IMR-90 (cell line): ENCODE measurements around the gene FAM118A. TPM values are rescaled to one million over a fixed set of nuclear protein-coding genes. Genes with fewer than 3 reads are reported as not detected.

ENCODE experiments used
- ATAC-seq: fragments of 200-7000 bp; cut with Tn5 transposase; 2 replicates; pipeline ENCODE4 v1.9.1; 2020; ENCODE audit warnings: low read depth, mild to moderate bottlenecking, moderate library complexity
- BruUV-seq: library from RNA; stranded (reverse); fragments of 400-500 nt; replicated peaks from 2 replicates; lab custom pipeline; 2021; lab: Mats Ljungman, UMichigan
- CTCF ChIA-PET: fragments of 300-600 bp; formaldehyde crosslinking; extraction: SDS; loops from one replicate; lab custom pipeline; 2021; ENCODE audit warnings: antibody characterized with exemption; lab: Yijun Ruan, JAX
- POLR2A ChIA-PET: fragments of 300-600 bp; sonication (Branson Sonifier 250); formaldehyde crosslinking; loops from one replicate; lab custom pipeline; 2022; ENCODE audit warnings: antibody characterized with exemption; ENCODE audit not compliant: unreplicated experiment; lab: Charles Lee
- DNase-seq: peaks from one replicate; pipeline ENCODE4 v3.0.0; 2013
- H2AFZ ChIP-seq: replicated peaks from 2 replicates; pipeline ENCODE3; 2013; ENCODE audit warnings: low read length, mild to moderate bottlenecking; ENCODE audit not compliant: poor library complexity
- H2AK5ac ChIP-seq: 2 replicates; pipeline ENCODE4 v1.6.1; 2013; ENCODE audit warnings: low read depth, low read length, inconsistent platforms
- H2AK9ac ChIP-seq: replicated peaks from 2 replicates; pipeline ENCODE3; 2013; ENCODE audit warnings: mild to moderate bottlenecking, low read depth, low read length, moderate library complexity; ENCODE audit not compliant: poor library complexity
- H2BK120ac ChIP-seq: 2 replicates; pipeline ENCODE4 v1.6.1; 2013; ENCODE audit warnings: low read depth, low read length, inconsistent platforms
- H2BK15ac ChIP-seq: 3 replicates; pipeline ENCODE4 v1.6.1; 2013; ENCODE audit warnings: low read depth, low read length, inconsistent platforms
- H2BK20ac ChIP-seq: 2 replicates; pipeline ENCODE4 v1.6.1; 2013; ENCODE audit warnings: low read depth, mild to moderate bottlenecking, inconsistent platforms, low read length, moderate library complexity
- H2BK5ac ChIP-seq: 2 replicates; pipeline ENCODE4 v1.6.1; 2013; ENCODE audit warnings: mild to moderate bottlenecking, low read depth, low read length, inconsistent platforms; ENCODE audit not compliant: poor library complexity, severe bottlenecking
- H3K14ac ChIP-seq: replicated peaks from 2 replicates; pipeline ENCODE4 v1.6.1; 2013; ENCODE audit warnings: low read depth, low read length, inconsistent platforms
- H3K18ac ChIP-seq: 2 replicates; pipeline ENCODE4 v1.6.1; 2013; ENCODE audit warnings: low read depth, low read length, control low read depth
- H3K23ac ChIP-seq: 2 replicates; pipeline ENCODE4 v1.6.1; 2013; ENCODE audit warnings: low read depth, low read length, inconsistent platforms
- H3K27ac ChIP-seq: 2 replicates; pipeline ENCODE4 v1.5.1; 2013; ENCODE audit warnings: mild to moderate bottlenecking, control low read depth, low read length; ENCODE audit not compliant: insufficient read depth
- H3K27me3 ChIP-seq: 2 replicates; pipeline ENCODE4 v1.6.1; 2013; ENCODE audit warnings: low read length; ENCODE audit not compliant: control insufficient read depth, insufficient read depth
- H3K36me3 ChIP-seq: 2 replicates; pipeline ENCODE4 v1.6.1; 2013; ENCODE audit warnings: low read length, mixed read lengths; ENCODE audit not compliant: control insufficient read depth, insufficient read depth
- H3K4ac ChIP-seq: 2 replicates; pipeline ENCODE4 v1.6.1; 2013; ENCODE audit warnings: low read depth, low read length, inconsistent platforms
- H3K4me1 ChIP-seq: 2 replicates; pipeline ENCODE4 v1.6.1; 2013; ENCODE audit warnings: low read length, mixed read lengths; ENCODE audit not compliant: control insufficient read depth, insufficient read depth
- H3K4me2 ChIP-seq: 2 replicates; pipeline ENCODE4 v1.6.1; 2013; ENCODE audit warnings: low read depth, mild to moderate bottlenecking, control low read depth, low read length, moderate library complexity
- H3K4me3 ChIP-seq: 2 replicates; pipeline ENCODE4 v1.5.1; 2013; ENCODE audit warnings: low read depth, mild to moderate bottlenecking, control low read depth, low read length, moderate library complexity; ENCODE audit not compliant: insufficient read depth
- H3K56ac ChIP-seq: 2 replicates; pipeline ENCODE4 v1.6.1; 2013; ENCODE audit warnings: low read length, inconsistent platforms; ENCODE audit not compliant: insufficient read depth; ENCODE audit errors: extremely low read depth
- H3K79me1 ChIP-seq, 2 experiments: 2 replicates each; pipeline ENCODE4 v1.6.1; 2013; ENCODE audit warnings: low read length in 2 of 2, inconsistent platforms in 1 of 2, low read depth in 1 of 2
- H3K9ac ChIP-seq: 2 replicates; pipeline ENCODE4 v1.6.1; 2013; ENCODE audit warnings: low read depth, low read length, control low read depth
- H3K9me1 ChIP-seq: 2 replicates; pipeline ENCODE4 v1.6.1; 2013; ENCODE audit warnings: low read length, inconsistent platforms; ENCODE audit not compliant: insufficient read depth
- H3K9me3 ChIP-seq: 2 replicates; pipeline ENCODE4 v1.6.1; 2013; ENCODE audit warnings: low read length; ENCODE audit not compliant: control insufficient read depth, insufficient read depth
- H4K20me1 ChIP-seq: 2 replicates; pipeline ENCODE4 v1.6.1; 2013; ENCODE audit warnings: low read length, inconsistent platforms; ENCODE audit not compliant: insufficient read depth
- H4K5ac ChIP-seq: 2 replicates; pipeline ENCODE4 v1.6.1; 2013; ENCODE audit warnings: mild to moderate bottlenecking, low read depth, low read length, control low read depth
- H4K8ac ChIP-seq, 2 experiments: 2 replicates each; pipeline ENCODE4 v1.6.1; 2013; ENCODE audit warnings: low read depth in 2 of 2, low read length in 2 of 2, control low read depth in 1 of 2, inconsistent platforms in 1 of 2
- H4K91ac ChIP-seq: 2 replicates; pipeline ENCODE4 v1.6.1; 2013; ENCODE audit warnings: low read depth, low read length, inconsistent platforms; ENCODE audit not compliant: insufficient read depth
- BHLHE40 ChIP-seq: fragments of 150-350 bp; IDR thresholded peaks from 2 replicates; pipeline ENCODE4 v1.6.1; 2016; ENCODE audit warnings: mild to moderate bottlenecking, low read depth, low read length
- CEBPB ChIP-seq: IDR thresholded peaks from 2 replicates; pipeline ENCODE4 v1.6.1; 2012; ENCODE audit warnings: low read depth, low read length, improper control_type of control experiment
- CHD1 ChIP-seq: IDR thresholded peaks from 2 replicates; pipeline ENCODE4 v1.6.1; 2012; ENCODE audit warnings: low read depth, low read length, improper control_type of control experiment
- FOS ChIP-seq: fragments of 150-350 bp; IDR thresholded peaks from 2 replicates; pipeline ENCODE4 v1.6.1; 2016; ENCODE audit warnings: low read depth, low read length
- MAFK ChIP-seq: IDR thresholded peaks from 2 replicates; pipeline ENCODE4 v1.6.1; 2012; ENCODE audit warnings: low read depth, low read length, improper control_type of control experiment
- MAZ ChIP-seq: IDR thresholded peaks from 2 replicates; pipeline ENCODE4 v1.6.1; 2012; ENCODE audit warnings: low read depth, mild to moderate bottlenecking, low read length, improper control_type of control experiment, moderate library complexity, borderline replicate concordance
- NFE2L2 ChIP-seq: fragments of 150-350 bp; IDR thresholded peaks from 2 replicates; pipeline ENCODE4 v1.6.1; 2016; ENCODE audit warnings: low read depth, mild to moderate bottlenecking, low read length
- RAD21 ChIP-seq: IDR thresholded peaks from 2 replicates; pipeline ENCODE4 v1.6.1; 2012; ENCODE audit warnings: low read length, improper control_type of control experiment
- RCOR1 ChIP-seq: IDR thresholded peaks from 2 replicates; pipeline ENCODE4 v1.6.1; 2012; ENCODE audit warnings: mild to moderate bottlenecking, low read length, improper control_type of control experiment; ENCODE audit not compliant: insufficient replicate concordance
- RFX5 ChIP-seq: IDR thresholded peaks from 2 replicates; pipeline ENCODE4 v1.8.0; 2012; ENCODE audit warnings: low read depth, mild to moderate bottlenecking, low read length, moderate library complexity
- WGBS, 2 experiments: methylation state at CpG; one replicate each; pipeline versions ENCODE4 v1.1.5 to v1.1.7; 2013; ENCODE audit warnings: missing lambda C conversion rate in 2 of 2; ENCODE audit not compliant: insufficient read length in 1 of 2; ENCODE audit errors: extremely low coverage in 2 of 2; 5-methylcytosine and 5-hydroxymethylcytosine counted together
- dilution Hi-C: fragments of 300-500 bp; cut with HindIII; formaldehyde crosslinking; loops from one replicate; pipeline ENCODE4 v1.14.3; 2018; ENCODE audit warnings: low sequenced_read_pairs; ENCODE audit not compliant: unreplicated experiment
- in situ Hi-C: fragments of 300-500 bp; cut with MboI; formaldehyde crosslinking; loops from 3 replicates; pipeline ENCODE4 v1.14.3; 2019; ENCODE audit warnings: low sequenced_read_pairs, inconsistent platforms, mixed read lengths
- intact Hi-C: fragments of 100-400 bp; cut with micrococcal nuclease; formaldehyde crosslinking; loops from 2 replicates; pipeline ENCODE4 v1.10.0; 2022
- polyA plus RNA-seq, 3 experiments: library from polyadenylated mRNA; depleted of rRNA; stranded (reverse); fragments of >200 nt; gene quantifications; 2 replicates each; pipeline ENCODE4 v1.2.3, GENCODE V29; 2012; ENCODE audit warnings: low replicate concordance in 1 of 3
- total RNA-seq: library from RNA; depleted of rRNA; stranded (reverse); fragments of >200 nt; gene quantifications from 2 replicates; pipeline ENCODE4 v1.2.3, GENCODE V29; 2012
- TF ChIP-seq, protein P1 (sequence below): fragments of 150-350 bp; IDR thresholded peaks from 2 replicates; pipeline ENCODE4 v1.6.1; 2016; ENCODE audit warnings: low read depth, mild to moderate bottlenecking, low read length, moderate library complexity, borderline replicate concordance

Gene FAM118A
- total and polyA plus RNA-seq, 2 of the 4 experiments (the other 2 are of a cell fraction), result 20.6 to 95.6 TPM

GRCh38 chr22:45321827-45322226 lies 12.1 kb downstream of the FAM118A start:
- H3K27ac ChIP-seq, result no peak overlapping the region
- no peak overlapping the region for H3K4ac ChIP-seq
- no peak overlapping the region for H4K8ac ChIP-seq
- no peak overlapping the region for H3K56ac ChIP-seq
- H3K4me1 ChIP-seq, result peaks cover 20% of the 10 kb centered on the region
- WGBS, 2 experiments, result 85% methylated on average over 6 of the region's 12 CpGs; no CpG with 5 or more reads in 1 of the 2 experiments
- no peak overlapping the region for H4K91ac ChIP-seq
- intact Hi-C loops (no loop called here), dilution Hi-C loops (no loop called here), in situ Hi-C loops (no loop called here)
- no peak overlapping the region for H2AK9ac ChIP-seq
- peaks cover 20% of the 10 kb centered on the region for H3K9me1 ChIP-seq
- H3K9ac ChIP-seq, result no peak overlapping the region
- no peak overlapping the region for H2BK120ac ChIP-seq
- no peak overlapping the region for H3K18ac ChIP-seq
- H3K14ac ChIP-seq, result no peak overlapping the region
- H3K36me3 ChIP-seq, result peaks cover 29% of the 10 kb centered on the region
- H3K4me3 ChIP-seq, result no peak overlapping the region
- no peaks in the 10 kb centered on the region for H3K27me3 ChIP-seq
- no peak overlapping the region for H2BK15ac ChIP-seq
- no peak overlapping the region for H2BK20ac ChIP-seq
- H2AK5ac ChIP-seq, result no peak overlapping the region
- no peak overlapping the region for H4K5ac ChIP-seq
- DNase-seq (no peak), ATAC-seq (no peak)
- H2AFZ ChIP-seq, result no peak overlapping the region
- no peak overlapping the region for H3K4me2 ChIP-seq
- H3K23ac ChIP-seq, result no peak overlapping the region
- H3K9me3 ChIP-seq, result no peaks in the 10 kb centered on the region
- POLR2A ChIA-PET, result no interaction called here
- peaks cover 19 to 72% of the 10 kb centered on the region in 2 experiments for H3K79me1 ChIP-seq
- no TSS peak for BruUV-seq
- H2BK5ac ChIP-seq, result no peak overlapping the region
- TF ChIP-seq BHLHE40 (no peak), MAZ (no peak), CHD1 (no peak), NFE2L2 (no peak), RFX5 (no peak), RAD21 (no peak), RCOR1 (no peak), CEBPB (no peak), FOS (no peak), MAFK (no peak)
- TF ChIP-seq, protein P1, sequence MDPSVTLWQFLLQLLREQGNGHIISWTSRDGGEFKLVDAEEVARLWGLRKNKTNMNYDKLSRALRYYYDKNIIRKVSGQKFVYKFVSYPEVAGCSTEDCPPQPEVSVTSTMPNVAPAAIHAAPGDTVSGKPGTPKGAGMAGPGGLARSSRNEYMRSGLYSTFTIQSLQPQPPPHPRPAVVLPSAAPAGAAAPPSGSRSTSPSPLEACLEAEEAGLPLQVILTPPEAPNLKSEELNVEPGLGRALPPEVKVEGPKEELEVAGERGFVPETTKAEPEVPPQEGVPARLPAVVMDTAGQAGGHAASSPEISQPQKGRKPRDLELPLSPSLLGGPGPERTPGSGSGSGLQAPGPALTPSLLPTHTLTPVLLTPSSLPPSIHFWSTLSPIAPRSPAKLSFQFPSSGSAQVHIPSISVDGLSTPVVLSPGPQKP, result no peak
- H4K20me1 ChIP-seq, result peaks cover 19% of the 10 kb centered on the region
- CTCF ChIA-PET, result no interaction called here
